Smooth muscle cell (in vitro differentiated cells): ENCODE data around the gene MINDY1. TPM values are rescaled to one million over a fixed set of nuclear protein-coding genes. Genes with fewer than 3 reads are reported as not detected.

Source experiments
- DNase-seq: peaks from one replicate; lab custom pipeline; 2025; ENCODE audit not compliant: unreplicated experiment; lab: John Stamatoyannopoulos, UW
- H2AFZ ChIP-seq: fragments of 200-600 bp; sonication (generic); 2 replicates; pipeline ENCODE4 v1.6.0; 2016; ENCODE audit warnings: antibody characterized with exemption, low read depth, mild to moderate bottlenecking
- H3F3A ChIP-seq: fragments of 200-600 bp; sonication (generic); 2 replicates; pipeline ENCODE4 v1.6.0; 2017; ENCODE audit warnings: antibody characterized with exemption, low read depth
- H3K27ac ChIP-seq: fragments of 200-600 bp; sonication (generic); 2 replicates; pipeline ENCODE4 v1.5.1; 2016; ENCODE audit warnings: low read depth, mild to moderate bottlenecking
- H3K27me3 ChIP-seq: fragments of 200-600 bp; sonication (generic); 2 replicates; pipeline ENCODE4 v1.6.1; 2016; ENCODE audit warnings: low read depth, mild to moderate bottlenecking
- H3K36me3 ChIP-seq: fragments of 200-600 bp; sonication (generic); 2 replicates; pipeline ENCODE4 v1.5.1; 2016; ENCODE audit warnings: low read depth
- H3K4me1 ChIP-seq: fragments of 200-600 bp; sonication (generic); 2 replicates; pipeline ENCODE4 v1.5.1; 2016; ENCODE audit warnings: low read depth
- H3K4me2 ChIP-seq: fragments of 200-600 bp; sonication (generic); 2 replicates; pipeline ENCODE4 v1.6.0; 2016; ENCODE audit warnings: mild to moderate bottlenecking
- H3K4me3 ChIP-seq: fragments of 200-600 bp; sonication (generic); 2 replicates; pipeline ENCODE4 v1.5.1; 2016; ENCODE audit warnings: mild to moderate bottlenecking
- H3K79me2 ChIP-seq: fragments of 200-600 bp; sonication (generic); 2 replicates; pipeline ENCODE4 v1.6.0; 2016; ENCODE audit warnings: low read depth, mild to moderate bottlenecking
- H3K9ac ChIP-seq: fragments of 200-600 bp; sonication (generic); 2 replicates; pipeline ENCODE4 v1.6.0; 2016; ENCODE audit warnings: low read depth
- H3K9me3 ChIP-seq: fragments of 200-600 bp; sonication (generic); replicated peaks from 2 replicates; pipeline ENCODE4 v1.5.1; 2016; ENCODE audit warnings: low read depth
- H4K20me1 ChIP-seq: fragments of 200-600 bp; sonication (generic); 2 replicates; pipeline ENCODE4 v1.6.0; 2016; ENCODE audit warnings: low read depth
- WGBS: methylation state at CpG from one replicate; pipeline ENCODE4 v1.1.7; 2016; ENCODE audit warnings: low lambda C conversion rate; 5-methylcytosine and 5-hydroxymethylcytosine counted together
- polyA plus RNA-seq: library from polyadenylated mRNA; unstranded; fragments of >200 nt; fragmentation: Nextera tagmentation; extraction: Ambion mirVana; gene quantifications from 2 replicates; pipeline ENCODE4 v1.2.1, GENCODE V29; 2016
- total RNA-seq: library from RNA; depleted of rRNA; stranded (reverse); fragments of >200 nt; gene quantifications from 2 replicates; pipeline ENCODE4 v1.2.3, GENCODE V29; 2014
- TF ChIP-seq, protein P1 (sequence below): fragments of 200-600 bp; sonication (generic); IDR thresholded peaks from 2 replicates; pipeline ENCODE4 v1.5.1; 2017; ENCODE audit warnings: borderline replicate concordance, mild to moderate bottlenecking, antibody characterized with exemption; ENCODE audit not compliant: insufficient read depth, poor library complexity, severe bottlenecking

The MINDY1 gene
- total and polyA plus RNA-seq, 2 experiments from 2014 or later = 2.4 to 3.2 TPM

DNA sequence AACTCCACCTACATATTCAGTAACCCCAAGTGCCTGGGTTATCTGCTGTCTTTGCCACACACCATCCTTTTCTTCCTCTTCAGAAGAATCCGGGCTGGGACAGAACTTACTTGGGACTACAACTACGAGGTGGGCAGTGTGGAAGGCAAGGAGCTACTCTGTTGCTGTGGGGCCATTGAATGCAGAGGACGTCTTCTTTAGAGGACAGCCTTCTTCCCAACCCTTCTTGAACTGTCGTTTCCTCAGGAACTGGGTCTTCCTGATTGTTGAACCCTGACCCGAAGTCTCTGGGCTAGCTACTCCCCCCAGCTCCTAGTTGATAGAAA, 42.6 kb downstream of the MINDY1 start:
- no peak for DNase-seq
- Histone ChIP-seq H3K4me3 (no peak overlapping the region), H3K4me1 (no peaks in the 10 kb centered on the region), H3K36me3 (peaks cover 4% of the 10 kb centered on the region), H3F3A (peaks cover 18% of the 10 kb centered on the region), H3K27me3 (no peaks in the 10 kb centered on the region), H3K9ac (no peak overlapping the region), H3K9me3 (no peaks in the 10 kb centered on the region), H3K27ac (no peak overlapping the region), H4K20me1 (peaks cover 13% of the 10 kb centered on the region), H2AFZ (no peak overlapping the region), H3K4me2 (no peak overlapping the region), H3K79me2 (peaks cover 7% of the 10 kb centered on the region)
- TF ChIP-seq, protein P1, sequence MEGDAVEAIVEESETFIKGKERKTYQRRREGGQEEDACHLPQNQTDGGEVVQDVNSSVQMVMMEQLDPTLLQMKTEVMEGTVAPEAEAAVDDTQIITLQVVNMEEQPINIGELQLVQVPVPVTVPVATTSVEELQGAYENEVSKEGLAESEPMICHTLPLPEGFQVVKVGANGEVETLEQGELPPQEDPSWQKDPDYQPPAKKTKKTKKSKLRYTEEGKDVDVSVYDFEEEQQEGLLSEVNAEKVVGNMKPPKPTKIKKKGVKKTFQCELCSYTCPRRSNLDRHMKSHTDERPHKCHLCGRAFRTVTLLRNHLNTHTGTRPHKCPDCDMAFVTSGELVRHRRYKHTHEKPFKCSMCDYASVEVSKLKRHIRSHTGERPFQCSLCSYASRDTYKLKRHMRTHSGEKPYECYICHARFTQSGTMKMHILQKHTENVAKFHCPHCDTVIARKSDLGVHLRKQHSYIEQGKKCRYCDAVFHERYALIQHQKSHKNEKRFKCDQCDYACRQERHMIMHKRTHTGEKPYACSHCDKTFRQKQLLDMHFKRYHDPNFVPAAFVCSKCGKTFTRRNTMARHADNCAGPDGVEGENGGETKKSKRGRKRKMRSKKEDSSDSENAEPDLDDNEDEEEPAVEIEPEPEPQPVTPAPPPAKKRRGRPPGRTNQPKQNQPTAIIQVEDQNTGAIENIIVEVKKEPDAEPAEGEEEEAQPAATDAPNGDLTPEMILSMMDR = no peak
- 96% methylated on average over 5 of the region's 5 CpGs for WGBS

DNA sequence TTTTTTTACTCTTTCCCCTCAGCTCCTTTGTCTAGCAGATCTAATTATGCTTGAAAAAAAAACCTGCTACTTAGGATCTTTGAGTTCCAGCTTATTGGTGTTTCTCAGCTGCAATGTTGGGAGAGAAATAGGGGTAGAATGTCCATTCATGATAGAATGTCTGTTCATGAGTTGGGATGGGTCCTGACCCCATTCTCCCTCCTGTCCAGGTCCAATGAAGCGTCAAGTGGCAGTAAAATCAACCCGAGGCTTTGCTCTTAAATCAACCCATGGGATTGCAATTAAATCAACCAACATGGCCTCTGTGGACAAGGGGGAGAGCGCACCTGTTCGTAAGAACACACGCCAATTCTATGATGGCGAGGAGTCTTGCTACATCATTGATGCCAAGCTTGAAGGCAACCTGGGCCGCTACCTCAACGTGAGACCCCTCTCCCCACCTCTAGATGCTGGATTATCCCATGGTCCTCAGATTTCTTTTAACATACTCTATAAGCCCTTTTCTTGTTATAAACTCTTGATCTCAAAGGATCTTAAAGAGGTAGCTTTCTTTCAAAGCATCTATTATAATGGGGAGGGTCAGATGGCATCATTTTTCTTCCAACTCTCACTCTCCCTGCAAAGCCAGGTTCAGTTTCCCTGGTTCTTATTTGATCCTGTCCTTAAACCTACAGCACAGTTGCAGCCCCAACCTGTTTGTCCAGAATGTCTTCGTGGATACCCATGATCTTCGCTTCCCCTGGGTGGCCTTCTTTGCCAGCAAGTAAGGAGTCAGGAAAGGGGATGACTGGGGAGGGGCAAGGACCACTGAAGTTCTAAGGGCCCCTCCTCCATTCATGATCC, 43.2 kb downstream of the MINDY1 start:
- H3K27ac ChIP-seq = no peak overlapping the region
- H3K36me3 ChIP-seq = peaks cover 4% of the 10 kb centered on the region
- no peak overlapping the region for H3K4me3 ChIP-seq
- H3F3A ChIP-seq = peaks cover 18% of the 10 kb centered on the region
- H3K9ac ChIP-seq = no peak overlapping the region
- no peaks in the 10 kb centered on the region for H3K27me3 ChIP-seq
- no peak for DNase-seq
- H4K20me1 ChIP-seq = peaks cover 7% of the 10 kb centered on the region
- no peaks in the 10 kb centered on the region for H3K4me1 ChIP-seq
- no peak overlapping the region for H2AFZ ChIP-seq
- H3K4me2 ChIP-seq = no peak overlapping the region
- H3K9me3 ChIP-seq = no peaks in the 10 kb centered on the region
- TF ChIP-seq, protein P1 = no peak
- peaks cover 2% of the 10 kb centered on the region for H3K79me2 ChIP-seq
- 94% methylated on average over 10 of the region's 10 CpGs for WGBS

DNA sequence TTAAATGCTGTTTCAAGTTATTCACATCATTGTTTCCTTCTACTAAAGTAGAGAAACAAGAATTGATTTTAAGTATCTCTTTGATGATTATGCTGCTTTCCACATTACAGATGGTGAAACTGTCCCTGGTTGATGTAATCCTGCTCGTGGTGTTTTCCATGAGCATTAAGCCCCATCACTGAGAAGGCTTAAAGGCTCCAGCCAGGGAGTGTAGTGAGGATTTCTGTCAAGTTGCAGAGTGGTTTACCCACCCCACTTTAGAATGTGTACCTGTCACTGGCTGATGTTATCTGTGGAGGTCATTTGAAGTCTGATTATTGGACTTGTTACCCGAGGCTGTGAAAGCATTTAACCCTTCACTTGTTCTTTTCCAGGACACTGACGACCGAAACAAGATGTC, 44.9 kb downstream of the MINDY1 start:
- no peaks in the 10 kb centered on the region for H3K27me3 ChIP-seq
- no peaks in the 10 kb centered on the region for H3K79me2 ChIP-seq
- H3F3A ChIP-seq = peaks cover 18% of the 10 kb centered on the region
- H3K4me2 ChIP-seq = no peak overlapping the region
- no peaks in the 10 kb centered on the region for H3K9me3 ChIP-seq
- no peaks in the 10 kb centered on the region for H3K4me1 ChIP-seq
- H2AFZ ChIP-seq = no peak overlapping the region
- H3K4me3 ChIP-seq = no peak overlapping the region
- no peaks in the 10 kb centered on the region for H4K20me1 ChIP-seq
- H3K27ac ChIP-seq = no peak overlapping the region
- no peak for DNase-seq
- peaks cover 8% of the 10 kb centered on the region for H3K36me3 ChIP-seq
- H3K9ac ChIP-seq = no peak overlapping the region
- TF ChIP-seq, protein P1 = no peak
- 40% methylated on average over 4 of the region's 4 CpGs for WGBS

DNA sequence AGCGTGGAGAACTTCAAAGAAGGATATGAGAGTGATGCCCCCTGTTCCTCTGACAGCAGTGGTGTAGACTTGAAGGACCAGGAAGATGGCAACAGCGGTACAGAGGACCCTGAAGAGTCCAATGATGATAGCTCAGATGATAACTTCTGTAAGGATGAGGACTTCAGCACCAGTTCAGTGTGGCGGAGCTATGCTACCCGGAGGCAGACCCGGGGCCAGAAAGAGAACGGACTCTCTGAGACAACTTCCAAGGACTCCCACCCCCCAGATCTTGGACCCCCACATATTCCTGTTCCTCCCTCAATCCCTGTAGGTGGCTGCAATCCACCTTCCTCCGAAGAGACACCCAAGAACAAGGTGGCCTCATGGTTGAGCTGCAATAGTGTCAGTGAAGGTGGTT, 46.1 kb downstream of the MINDY1 start:
- Histone ChIP-seq H3K27ac (no peak overlapping the region), H4K20me1 (no peaks in the 10 kb centered on the region), H3K9me3 (no peaks in the 10 kb centered on the region), H3K27me3 (no peaks in the 10 kb centered on the region), H3K36me3 (peaks cover 8% of the 10 kb centered on the region), H2AFZ (no peak overlapping the region), H3K4me1 (no peaks in the 10 kb centered on the region), H3F3A (peaks cover 18% of the 10 kb centered on the region), H3K9ac (no peak overlapping the region), H3K4me3 (no peak overlapping the region), H3K4me2 (no peak overlapping the region), H3K79me2 (no peaks in the 10 kb centered on the region)
- TF ChIP-seq, protein P1 = no peak
- DNase-seq = no peak
- 97% methylated on average over 7 of the region's 7 CpGs for WGBS
